ENCODE data around the gene HAPLN2.
"Not testable (repeated sequence)": the region's sequence is repeated elsewhere in the genome, so short reads cannot be mapped to it uniquely, and the experiment has no call there.

Gene HAPLN2

GRCh38 chr1:156618853-156619581 lies at the start of gene HAPLN2:
Gene HAPLN2, plus strand, starts transcription at chr1:156619415. Its CDS starts 4,076 bp downstream, at chr1:156623491.
- DNase-seq (ENCODE audit: low spot score) = no peak

- peak; percentile 94 for DNase-seq (ENCODE audit: low spot score)
Observed at GRCh38 chr1:156571261-156571852, 47.9 kb upstream of the HAPLN2 start.

- peak; percentile 88 for DNase-seq (ENCODE audit: low spot score)
Observed at GRCh38 chr1:156571919-156572662, 47.1 kb upstream of the HAPLN2 start, which contains the start of gene IQGAP3. Gene IQGAP3, minus strand, starts transcription at chr1:156572565. Its CDS starts 36 bp downstream, at chr1:156572529.

- no peak for DNase-seq (ENCODE audit: low spot score)
Observed at GRCh38 chr1:156572663-156573018, 46.6 kb upstream of the HAPLN2 start.

- DNase-seq (ENCODE audit: low spot score) = no peak
Observed at GRCh38 chr1:156574039-156574633, 45.1 kb upstream of the HAPLN2 start.

GRCh38 chr1:156577550-156577949 lies 41.7 kb upstream of the HAPLN2 start:
- DNase-seq (ENCODE audit: low spot score) = no peak

GRCh38 chr1:156578055-156578454 lies 41.2 kb upstream of the HAPLN2 start:
- no peak for DNase-seq (ENCODE audit: low spot score)

- no peak for DNase-seq (ENCODE audit: low spot score)
Observed at GRCh38 chr1:156579472-156579871, 39.7 kb upstream of the HAPLN2 start, which contains the start of gene TTC24. Gene TTC24, plus strand, starts transcription at chr1:156579723. Its CDS starts 1,642 bp downstream, at chr1:156581365.

- DNase-seq (ENCODE audit: low spot score) = no peak
Observed at GRCh38 chr1:156581661-156582387, 37.4 kb upstream of the HAPLN2 start.

- DNase-seq (ENCODE audit: low spot score) = no peak
Observed at GRCh38 chr1:156582388-156583017, 36.7 kb upstream of the HAPLN2 start.

GRCh38 chr1:156583821-156584622 lies 35.2 kb upstream of the HAPLN2 start:
- peak; percentile 80 for DNase-seq (ENCODE audit: low spot score)

- DNase-seq (ENCODE audit: low spot score) = no peak
Observed at GRCh38 chr1:156584813-156585212, 34.4 kb upstream of the HAPLN2 start.

GRCh38 chr1:156586323-156586722 lies 32.9 kb upstream of the HAPLN2 start:
- no peak for DNase-seq (ENCODE audit: low spot score)

- no peak for DNase-seq (ENCODE audit: low spot score)
Observed at GRCh38 chr1:156586892-156587477, 32.2 kb upstream of the HAPLN2 start.

- not testable (repeated sequence) for DNase-seq (ENCODE audit: low spot score)
Observed at GRCh38 chr1:156587927-156588326, 31.3 kb upstream of the HAPLN2 start.

- DNase-seq (ENCODE audit: low spot score) = no peak
Observed at GRCh38 chr1:156589546-156589945, 29.7 kb upstream of the HAPLN2 start.

GRCh38 chr1:156590326-156591180 lies 28.7 kb upstream of the HAPLN2 start:
- no peak for DNase-seq (ENCODE audit: low spot score)

- no peak for DNase-seq (ENCODE audit: low spot score)
Observed at GRCh38 chr1:156591181-156591431, 28.1 kb upstream of the HAPLN2 start.

- peak; percentile 77 for DNase-seq (ENCODE audit: low spot score)
Observed at GRCh38 chr1:156591432-156592157, 27.6 kb upstream of the HAPLN2 start, which contains the start of gene NAXE. Gene NAXE, plus strand, starts transcription at chr1:156591776. Its CDS starts 29 bp downstream, at chr1:156591805.
